Inferior parietal cortex (tissue), 1 donor: ENCODE measurements around the gene PDE2A.

Experiments used
- DNase-seq: peaks from one replicate; pipeline ENCODE4 v3.0.0-alpha.2; 2016; ENCODE audit errors: extremely low spot score

Gene PDE2A

GRCh38 chr11:72589802-72590761 lies 84.1 kb downstream of the PDE2A start:
- no peak for DNase-seq

GRCh38 chr11:72588421-72589410 lies 85.5 kb downstream of the PDE2A start:
- DNase-seq, result no peak

GRCh38 chr11:72587696-72588095 lies 86.5 kb downstream of the PDE2A start:
- no peak for DNase-seq

DNA sequence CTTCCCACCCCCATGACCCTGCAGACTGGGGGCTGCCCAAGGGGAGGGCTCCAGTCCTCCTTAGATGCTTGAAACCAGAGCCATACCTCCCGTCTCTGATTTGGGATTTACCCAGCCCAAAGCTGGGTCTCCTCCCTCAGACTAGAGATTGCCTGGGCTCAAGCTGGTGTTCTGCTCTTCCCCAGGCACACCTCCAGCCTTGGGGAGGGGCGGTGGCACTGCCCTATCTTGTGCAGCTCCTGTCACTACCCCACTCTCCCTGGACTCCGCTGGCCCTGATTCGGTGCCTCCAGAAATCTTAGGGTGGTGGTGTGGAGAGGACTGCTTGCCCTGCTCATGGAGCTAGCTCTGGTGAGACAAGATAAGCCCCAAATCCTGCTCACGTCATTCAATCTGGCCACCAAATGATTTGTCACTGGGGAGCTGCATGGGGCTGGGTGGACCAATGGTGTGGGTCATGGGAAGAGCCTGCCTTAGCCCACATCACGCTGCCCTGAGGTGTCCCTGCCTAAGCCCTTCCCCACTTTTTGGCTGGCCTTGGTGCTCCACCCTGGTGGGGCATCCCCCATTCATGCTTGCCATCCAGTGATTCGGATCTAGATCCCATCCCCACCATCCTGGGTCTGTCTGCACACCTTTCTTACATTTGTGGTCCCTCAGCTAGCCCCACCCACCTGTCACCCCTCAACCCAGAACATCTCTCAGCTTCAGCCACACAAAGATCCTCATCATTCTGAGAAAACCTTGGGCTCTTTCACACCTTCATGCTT lies 87.7 kb downstream of the PDE2A start:
- no peak for DNase-seq

GRCh38 chr11:72585762-72586311 lies 88.4 kb downstream of the PDE2A start:
- DNase-seq, result peak; percentile 84

- no peak for DNase-seq
Measured at GRCh38 chr11:72584939-72585597, 89.2 kb downstream of the PDE2A start.

- no peak for DNase-seq
Measured at GRCh38 chr11:72584293-72584938, 89.8 kb downstream of the PDE2A start.

DNA sequence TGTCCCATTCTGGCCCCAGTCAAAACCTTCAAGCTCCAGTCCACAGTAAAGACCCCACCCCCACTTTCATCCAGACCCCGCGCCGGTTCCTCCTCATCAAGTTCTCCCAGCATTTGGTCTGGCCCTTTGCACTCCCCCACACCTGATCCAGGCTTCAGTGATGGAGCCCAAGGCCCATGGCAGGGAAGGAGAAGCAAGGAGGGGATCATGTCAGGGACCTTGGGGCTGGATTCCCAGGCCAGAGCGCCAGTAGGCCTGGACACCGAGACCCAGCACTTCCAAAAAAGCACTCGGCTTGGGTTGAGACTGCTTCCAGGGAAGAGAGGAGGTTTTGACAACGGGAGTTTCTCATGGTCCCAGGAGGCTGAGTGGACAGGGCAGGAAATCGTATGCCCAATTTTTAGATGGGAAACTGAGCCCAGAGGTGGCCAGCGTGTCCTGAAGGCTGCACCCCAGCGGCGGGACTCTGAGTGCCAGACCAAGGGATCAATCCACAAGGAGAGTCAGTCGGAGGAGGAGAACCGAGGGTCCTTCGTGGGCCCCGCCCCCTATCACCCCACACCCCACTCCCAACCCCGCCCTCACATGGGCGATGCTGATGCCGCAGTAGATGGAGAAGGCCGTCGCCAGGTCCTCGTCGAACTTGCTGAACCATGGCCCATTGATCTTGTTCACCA lies 90.5 kb downstream of the PDE2A start:
- DNase-seq, result no peak

- no peak for DNase-seq
Measured at GRCh38 chr11:72583177-72583553, 91.1 kb downstream of the PDE2A start.

DNA sequence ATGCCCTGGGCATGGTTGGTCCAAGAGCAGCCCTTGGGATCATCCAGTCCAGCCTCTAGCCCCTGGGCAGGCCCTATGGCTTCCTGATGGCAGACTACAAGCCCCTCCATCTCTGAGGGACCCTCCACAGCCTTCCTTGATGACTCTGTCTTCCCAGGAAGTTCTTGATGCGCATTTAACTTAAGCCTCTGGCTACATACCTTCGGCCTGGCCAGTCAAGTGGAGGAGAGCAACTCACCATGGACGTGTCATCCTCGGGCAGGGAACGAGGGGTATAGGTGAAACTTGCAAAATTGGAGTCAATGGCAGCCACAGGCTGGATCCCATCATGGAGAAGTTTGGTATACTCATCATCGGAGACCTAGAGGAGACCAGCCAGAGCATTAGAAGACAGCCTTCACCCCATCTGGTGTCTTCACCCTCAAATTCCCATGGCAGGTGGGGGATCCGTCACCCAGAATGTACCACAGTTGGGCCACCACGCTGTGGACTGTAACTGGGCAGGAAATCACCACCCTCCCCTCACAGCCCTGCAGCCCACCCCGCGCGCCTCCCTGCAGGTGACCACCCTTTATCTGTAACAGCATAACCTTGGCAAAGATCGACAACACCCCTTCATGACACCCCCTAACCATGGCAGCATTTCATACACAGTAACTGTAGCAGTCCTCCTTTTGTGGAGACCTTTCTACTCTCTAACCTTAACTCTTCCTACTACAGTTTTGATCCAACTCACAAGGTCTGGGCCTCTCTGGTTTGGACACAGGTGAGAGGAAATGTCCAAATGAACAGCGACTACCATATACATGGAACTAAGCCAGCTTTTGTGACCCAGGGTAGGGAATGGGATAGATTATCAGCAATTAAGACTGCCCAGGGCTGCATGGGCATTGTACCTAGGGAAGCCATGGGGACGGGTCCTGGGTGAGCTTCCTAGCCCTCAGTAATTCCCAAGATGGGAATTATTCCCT lies 91.7 kb downstream of the PDE2A start:
- no peak for DNase-seq

DNA sequence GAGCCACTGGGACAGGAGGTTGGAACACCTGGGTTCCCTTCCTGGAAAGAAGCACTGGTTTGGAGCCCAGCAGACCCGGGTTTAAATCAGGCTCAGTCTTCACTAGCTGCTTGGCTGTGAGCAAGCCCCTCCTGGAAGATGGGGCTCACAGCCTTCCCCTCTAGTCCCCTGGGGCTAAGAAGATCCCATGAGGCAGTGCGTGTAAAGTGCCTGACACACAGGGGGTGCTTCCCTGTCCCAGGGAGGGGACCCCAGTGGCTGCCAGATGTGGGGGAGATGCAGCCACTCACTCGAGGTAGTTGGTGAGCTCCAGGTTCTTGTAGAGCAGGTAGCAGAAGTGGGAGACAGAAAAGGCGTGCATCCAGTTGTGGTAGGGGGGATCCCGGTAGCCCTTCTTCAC lies 93.2 kb downstream of the PDE2A start:
- no peak for DNase-seq

- no peak for DNase-seq
Measured at GRCh38 chr11:72580642-72580950, 93.6 kb downstream of the PDE2A start.

- DNase-seq, result no peak
Measured at GRCh38 chr11:72579816-72580641, 94.2 kb downstream of the PDE2A start.

- no peak for DNase-seq
Measured at GRCh38 chr11:72578991-72579815, 95.0 kb downstream of the PDE2A start.

DNA sequence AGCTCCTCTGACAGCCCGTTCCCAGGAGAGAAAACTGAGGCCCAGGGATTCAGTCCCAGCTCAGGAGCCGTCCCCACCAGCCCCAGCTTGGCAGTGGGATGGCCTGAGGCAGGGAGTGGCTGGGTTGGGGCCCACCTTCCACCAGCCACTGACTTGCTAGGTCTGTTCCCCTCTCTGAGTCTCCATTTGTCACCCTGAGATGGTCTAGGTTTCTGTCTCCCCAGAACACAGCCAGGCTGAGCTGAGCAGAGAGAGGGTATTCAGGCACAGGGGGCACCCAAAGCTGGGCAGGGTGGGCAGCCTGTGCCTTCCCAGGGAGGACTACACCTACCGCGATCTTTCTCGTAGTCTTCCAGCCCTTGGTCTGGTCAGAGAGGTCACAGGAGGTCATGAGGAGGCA lies 95.7 kb downstream of the PDE2A start:
- no peak for DNase-seq

DNA sequence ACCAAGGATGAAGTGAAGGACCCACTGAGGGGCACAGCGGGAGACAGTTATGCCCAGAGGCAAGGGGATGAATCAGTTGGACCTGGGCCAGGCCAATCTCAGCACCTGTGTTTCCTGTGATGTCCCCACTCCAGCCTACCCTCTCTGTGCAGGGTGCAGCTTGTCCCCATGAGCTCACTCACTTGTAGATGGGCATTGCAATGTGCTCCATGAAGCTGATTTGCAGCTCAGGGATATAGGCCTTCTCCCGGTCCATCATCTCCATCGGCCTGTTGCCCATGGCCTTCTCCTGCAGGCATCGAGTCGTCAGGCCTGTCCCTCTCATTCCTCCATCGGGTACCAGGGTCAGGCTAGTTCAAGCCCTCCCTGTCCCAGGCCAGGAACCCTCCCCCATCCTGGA lies 96.2 kb downstream of the PDE2A start:
- DNase-seq, result no peak

- no peak for DNase-seq
Measured at GRCh38 chr11:72577271-72577721, 96.9 kb downstream of the PDE2A start.
